Activated effector memory CD4-positive, alpha-beta T cell treated with anti-CD3 and anti-CD28 coated beads, Interleukin-2, amount 50 U/mL, for 16 hours (primary cell): ENCODE results near the gene FURIN.
"Not testable (repeated sequence)": the region's sequence is repeated elsewhere in the genome, so short reads cannot be mapped to it uniquely, and the experiment has no call there.

ENCODE experiments used
- DNase-seq: peaks from one replicate; pipeline ENCODE4 v3.0.0-alpha.2; 2020

Gene FURIN

DNA sequence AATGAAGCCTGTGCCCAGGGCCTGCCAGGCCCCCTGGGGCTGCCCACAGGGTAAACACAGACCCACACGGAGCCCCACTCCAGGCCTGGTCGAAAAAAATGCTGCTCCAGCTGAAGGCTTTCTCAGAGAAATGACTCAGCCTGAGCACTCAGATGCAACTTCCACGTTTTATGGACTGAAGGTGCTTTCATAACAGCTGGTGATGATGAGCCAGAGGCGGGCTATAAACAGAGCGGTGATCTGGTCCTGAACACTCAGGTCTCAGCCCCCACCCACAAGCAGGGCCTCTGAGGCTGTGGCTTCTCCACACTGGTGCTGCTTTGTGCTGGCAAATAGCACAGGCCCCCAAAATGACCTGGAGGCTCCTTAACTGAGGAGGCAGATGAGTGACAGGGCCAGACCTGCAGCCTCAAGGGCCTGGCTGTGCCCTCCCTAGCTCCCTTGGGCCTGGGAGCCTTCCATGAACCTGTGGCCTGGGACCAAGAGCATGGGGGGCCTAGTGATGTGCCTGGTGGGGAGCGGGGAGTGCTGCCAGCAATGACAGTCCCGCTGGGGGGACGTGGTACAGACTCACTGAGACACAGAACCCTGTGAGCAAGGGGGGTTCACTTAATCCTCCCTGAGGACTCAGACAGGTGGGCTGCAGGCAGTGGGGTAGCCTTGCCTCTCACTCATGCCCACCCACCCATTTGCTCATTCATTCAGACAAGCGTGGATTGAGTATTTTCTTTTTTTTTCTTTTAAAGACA is 23.0 kb upstream of the FURIN start:
- DNase-seq, result peak; percentile 71

DNA sequence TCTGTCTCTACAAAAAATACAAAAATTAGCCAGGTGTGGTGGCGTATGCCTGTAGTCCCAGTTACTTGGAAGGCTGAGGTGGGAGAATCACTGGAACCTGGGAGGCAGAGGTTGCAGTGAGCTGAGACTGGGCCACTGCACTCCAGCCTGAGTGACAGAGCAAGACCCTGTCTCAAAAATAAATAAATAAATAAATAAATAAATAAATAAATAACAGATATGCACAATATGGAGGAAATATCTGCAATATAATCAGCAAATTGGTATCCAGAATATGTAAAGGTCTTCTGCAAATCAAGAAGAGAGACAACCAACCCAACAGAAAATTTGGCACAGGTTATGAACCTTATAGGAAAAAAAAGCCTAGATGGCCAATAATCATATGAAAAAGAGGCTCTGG is 19.0 kb upstream of the FURIN start:
- DNase-seq, result not testable (repeated sequence)

DNA sequence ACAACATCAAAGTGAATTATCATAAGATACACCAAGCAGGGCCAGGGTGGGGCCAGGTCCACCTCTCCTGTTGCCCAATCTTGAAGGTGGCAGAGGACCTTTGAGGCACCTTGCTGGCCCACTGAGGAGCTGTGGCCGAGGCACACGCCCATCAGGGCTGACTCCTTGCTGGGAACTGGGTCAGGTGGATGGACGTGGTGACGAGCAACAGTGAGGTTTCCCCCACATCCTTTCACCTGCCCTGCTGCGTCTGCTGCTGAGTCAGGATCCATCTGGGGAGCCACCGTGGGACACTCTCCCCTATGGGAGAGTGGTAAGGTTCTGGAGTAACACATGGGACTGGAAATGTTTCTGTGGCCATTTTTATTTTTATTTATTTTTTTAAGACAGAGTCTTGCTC is 17.3 kb upstream of the FURIN start:
- DNase-seq, result peak; percentile 71

DNA sequence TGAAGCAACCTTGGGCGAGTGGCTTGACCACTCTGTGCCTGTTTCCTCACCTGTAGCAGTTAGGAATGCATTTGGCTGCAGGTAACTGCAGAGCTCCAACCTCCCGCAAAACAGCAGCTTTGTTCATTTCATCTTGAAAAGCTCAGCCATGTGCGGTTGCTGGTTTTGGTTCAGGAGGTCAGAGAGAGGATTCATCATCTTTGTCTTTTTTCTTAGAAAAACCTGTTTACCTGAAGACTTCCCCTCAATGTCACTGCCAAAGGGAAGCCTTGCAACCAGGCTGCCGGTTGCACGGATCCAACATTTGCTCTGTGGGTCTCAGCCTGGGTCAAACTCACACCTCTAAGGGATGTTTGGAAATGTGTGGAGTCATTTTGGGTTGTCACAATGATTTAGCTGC is 16.4 kb upstream of the FURIN start:
- no peak for DNase-seq

DNA sequence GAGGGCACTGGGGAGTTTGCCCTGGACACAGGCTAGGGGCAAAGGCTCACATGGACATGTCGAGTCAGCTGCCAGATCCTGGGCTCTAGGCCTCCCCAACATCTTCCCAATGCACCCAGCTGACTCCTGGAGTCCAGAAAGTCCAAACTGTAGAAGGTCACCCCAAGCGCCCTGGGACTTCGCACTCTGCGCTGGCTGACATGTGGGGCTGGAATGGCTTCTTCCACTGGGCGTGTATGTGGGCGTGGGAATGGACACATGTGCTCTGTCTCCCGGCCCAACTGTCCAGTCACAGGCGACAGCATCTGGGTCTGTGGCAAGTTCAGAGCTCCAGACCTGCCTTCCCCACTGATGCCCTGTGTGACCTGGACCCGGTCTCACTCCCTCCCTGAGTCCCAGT is 13.2 kb upstream of the FURIN start:
- DNase-seq, result no peak

DNA sequence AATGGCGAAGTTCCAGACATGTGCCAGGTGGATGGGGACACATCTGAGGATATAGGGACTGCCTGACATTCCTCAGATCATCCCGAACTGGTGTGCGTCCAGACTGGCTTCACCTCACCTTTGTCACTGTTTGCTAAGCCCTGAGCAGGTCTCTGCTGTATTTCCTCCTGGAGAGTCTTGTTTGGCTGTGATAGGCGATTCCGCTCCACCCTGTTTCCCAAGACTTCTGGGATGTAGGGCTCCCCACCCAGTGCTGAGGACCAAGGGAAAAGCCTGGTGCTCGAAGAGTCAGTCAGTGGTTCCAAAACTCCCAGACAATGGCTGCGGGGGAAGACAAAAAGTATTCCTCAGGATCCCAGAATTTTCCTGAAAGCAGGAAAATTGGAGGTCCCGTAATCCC is 11.1 kb upstream of the FURIN start:
- no peak for DNase-seq

DNA sequence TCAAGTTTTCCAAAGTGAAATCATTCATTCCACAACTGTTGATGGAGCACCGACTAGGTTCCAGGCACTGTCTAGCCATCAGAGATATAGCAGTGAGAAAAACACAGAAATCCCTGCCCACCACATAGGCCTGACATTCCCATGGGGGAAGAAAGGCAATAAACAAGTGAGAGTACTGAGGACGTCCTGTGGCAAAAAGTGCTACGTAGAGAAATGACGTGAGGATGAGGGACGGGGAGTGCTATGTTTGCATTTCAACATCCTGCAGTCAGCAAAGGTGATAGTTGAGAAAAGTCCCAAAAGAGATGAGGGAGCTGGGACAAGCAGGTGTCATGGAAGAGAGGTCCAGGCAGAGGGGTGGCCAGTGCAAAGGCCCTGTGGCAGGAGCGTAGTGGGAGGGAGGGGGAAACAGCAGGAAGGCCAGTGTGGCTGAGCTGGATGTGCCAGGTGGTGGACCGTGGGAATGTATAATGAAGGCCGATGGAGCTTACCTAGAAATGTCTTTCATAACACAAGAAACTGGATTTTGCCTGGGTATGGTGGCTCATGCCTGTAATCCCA is 10.4 kb upstream of the FURIN start:
- DNase-seq, result no peak

DNA sequence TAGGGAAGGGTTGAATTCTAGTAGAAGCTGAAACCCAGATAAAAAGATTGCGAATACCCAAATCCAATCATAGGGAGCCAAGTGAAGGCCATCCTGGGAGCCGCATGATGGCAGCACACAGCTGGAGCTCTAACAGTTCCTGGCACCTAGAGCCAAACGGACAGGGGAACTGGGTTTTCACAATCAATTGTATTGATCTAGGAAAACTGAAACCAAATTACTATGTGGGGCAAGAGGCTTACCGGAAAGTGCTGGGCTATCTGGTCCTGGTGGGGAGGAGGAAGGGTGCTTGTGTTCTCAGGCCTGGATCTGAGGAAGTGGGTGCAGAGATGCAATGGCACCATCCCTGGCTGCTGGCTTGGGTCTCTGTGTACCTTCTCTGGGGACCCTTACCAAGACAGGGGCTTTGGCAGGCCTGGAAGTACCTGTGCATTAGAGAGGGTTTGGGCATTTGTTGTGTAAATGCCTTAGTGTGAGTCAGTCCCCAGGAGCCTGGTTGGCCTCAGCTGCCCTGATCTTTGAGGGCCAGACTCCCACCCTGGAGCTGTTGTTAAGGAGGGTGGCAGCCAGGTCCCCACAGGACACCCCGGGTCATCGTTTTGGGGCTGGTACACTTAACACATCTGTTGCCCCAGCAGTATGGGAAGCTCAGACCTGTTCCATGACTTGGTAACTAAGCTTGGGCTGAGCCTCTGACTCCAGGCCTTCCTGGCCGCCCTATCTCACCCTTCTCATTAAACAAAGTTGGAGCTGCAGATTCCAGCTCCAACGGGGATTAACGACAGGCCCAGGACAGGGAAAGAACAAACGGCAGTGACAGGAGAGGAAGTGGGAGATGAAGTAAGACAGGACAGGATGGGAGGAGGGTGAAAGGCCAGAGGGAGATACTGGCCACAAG is 8.9 kb upstream of the FURIN start:
- DNase-seq, result no peak

DNA sequence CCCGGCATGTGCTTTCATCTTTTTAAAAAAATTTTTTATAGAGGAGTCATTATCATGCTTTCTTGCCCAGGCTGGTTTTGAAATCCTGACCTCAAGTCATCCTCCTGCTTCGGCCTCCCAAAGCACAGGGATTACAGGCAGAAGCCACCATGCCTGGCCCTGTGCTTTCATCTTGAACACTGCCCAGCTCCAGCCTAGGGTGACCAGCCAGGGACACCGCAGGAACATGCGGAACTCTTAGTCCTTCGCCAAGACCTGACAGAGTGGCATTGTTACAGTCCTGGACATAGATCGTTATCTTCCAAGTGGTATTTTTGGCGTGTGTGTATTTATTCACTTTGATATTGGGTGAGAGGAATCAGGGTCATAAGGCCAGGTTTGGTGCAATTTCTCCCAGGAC is 7.9 kb upstream of the FURIN start:
- DNase-seq, result no peak

DNA sequence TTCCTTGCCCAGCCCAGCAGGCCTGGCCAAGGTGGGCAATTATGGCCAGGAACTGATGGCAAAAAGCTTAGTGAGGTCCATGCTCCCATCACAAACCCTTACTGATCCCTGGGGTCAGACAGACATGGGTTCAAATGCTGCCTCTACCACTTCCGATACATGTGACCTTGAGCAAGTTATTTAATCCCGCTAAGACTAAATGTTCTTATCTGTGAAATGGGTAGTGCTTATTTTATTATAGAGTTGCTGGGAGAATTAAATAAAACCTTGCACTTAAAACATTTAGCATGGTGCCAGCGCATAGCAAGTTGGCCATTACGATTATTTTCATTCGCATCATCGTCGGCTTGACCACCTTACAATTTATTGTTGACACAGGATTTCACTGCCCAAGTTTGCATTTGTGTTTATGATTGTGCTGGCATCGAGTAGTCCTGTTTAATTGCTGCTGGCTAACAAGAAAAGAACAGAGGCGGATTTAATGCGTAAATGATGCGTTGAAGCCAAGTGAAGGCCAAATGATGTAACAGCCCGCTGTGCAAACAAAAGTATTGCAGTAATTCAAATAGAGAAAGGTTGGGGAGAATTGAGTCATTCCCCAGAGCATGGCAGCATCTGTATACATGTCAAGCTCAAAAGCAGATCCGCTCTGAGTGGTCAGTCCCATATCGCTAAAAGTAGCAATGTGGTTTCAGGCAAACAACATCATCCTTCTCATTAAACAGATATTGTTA is 7.3 kb upstream of the FURIN start:
- DNase-seq, result no peak

DNA sequence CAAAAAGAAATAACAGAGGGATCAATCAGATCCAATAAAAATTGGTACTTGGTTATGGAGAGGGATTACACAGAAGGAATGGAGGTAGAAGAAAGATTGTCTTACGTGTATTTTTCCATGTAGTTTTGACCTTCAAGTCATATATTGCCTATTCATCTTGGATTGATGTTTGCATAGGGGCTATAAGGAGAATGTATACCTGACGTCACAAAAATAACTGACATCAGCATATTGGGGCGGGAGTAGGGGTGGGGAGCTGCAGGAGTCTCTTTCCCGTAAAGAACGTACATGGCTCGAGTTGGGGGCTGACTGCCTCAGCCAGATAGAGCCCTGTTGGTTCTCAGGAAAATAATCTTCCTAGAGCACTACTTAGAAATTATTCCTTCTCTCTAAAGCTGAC is 5.9 kb upstream of the FURIN start:
- DNase-seq, result no peak

DNA sequence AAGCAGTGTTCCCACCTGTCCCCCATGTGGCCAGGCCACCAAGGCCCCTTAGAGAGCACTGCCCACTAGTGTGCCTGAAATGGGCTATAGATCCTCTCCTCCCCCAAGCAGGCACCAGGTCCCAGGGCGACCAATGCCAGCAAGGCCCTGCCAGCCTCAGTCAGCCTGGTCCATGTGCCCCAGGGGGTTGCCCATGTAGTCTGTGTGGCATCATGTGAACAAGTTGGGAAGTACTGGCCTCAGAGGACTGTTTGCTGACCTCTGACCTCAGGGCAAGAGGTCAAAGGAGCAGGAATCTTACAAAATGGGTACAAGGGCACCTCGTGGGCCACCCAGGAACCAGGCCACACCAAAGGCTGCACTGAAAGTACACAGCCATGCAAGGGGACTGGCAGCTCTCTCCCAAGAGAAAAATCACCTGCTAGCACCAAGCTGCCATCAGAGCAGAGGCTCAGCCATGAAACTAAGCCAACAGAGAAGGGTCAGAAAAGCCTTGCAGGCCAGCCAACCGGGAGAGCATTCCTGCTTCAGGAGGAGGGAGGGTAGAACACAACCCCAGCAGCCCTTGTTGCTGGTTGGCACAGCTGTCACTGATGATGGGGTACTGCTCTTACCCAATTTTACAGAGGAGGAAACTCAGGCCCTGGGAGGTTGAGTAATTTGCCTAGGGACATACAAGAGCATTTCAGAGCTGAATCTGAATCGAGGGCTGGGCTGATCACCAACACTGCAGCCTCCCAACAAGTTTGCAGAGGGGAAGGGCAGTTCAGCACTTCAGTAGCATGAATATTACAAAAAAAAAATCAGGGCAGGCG is 5.2 kb upstream of the FURIN start:
- no peak for DNase-seq

DNA sequence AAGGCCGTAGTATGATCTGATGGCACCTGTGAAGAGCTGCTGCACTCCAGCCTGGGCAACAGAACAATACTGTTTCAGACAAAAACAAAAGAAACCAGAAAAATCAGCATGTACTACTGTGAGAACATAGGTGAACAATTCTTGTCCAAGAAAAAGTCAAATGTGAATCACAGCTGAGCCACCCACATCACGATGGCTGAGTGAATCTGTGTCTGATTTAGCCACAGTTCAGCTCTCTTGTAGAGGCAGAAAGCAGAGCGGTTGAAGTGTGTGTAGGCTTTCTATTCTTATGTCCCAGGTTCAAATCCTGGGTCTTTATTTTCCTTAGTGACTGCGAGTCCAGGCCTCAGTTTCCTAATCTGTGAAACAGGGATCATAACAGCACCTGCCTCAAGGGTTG is 4.4 kb upstream of the FURIN start:
- no peak for DNase-seq

DNA sequence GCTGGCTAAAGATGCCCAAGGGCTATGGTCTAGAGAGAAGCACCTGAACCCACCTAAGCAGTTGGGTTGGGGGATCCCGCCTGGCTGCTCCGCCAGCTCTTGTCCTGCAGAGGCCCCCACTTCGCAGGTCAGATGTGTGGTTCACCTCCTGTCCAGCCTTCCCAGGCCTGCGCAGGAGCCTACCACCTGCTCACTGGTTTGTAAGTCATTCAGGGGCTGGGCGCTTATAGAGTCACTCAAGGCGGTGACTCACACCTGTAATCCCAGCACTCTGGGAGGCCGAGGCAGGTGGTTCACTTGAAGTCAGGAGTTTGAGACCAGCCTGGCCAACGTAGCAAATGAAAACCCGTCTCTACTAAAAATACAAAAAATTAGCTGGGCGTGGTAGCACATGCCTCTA is 3.9 kb upstream of the FURIN start:
- no peak for DNase-seq

DNA sequence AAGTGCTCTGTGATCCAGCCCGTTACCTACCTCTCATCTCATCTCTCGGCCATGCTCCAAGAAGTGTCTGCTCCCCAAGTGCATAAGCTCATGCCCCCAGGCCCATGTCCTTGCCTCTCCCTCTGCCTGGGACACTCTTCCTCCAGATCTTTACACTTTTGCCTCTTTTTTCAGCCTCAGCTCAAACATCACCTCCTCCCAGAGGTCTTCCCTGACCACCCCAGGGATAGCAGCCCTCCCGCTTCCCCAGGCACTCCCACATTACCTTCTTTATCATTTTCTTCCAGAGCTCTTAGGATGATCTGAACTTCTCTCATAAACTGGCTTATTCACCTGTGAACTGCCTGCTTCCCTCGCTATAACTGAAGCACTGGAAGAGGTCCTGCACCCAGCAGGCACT is 2.7 kb upstream of the FURIN start:
- DNase-seq, result no peak

DNA sequence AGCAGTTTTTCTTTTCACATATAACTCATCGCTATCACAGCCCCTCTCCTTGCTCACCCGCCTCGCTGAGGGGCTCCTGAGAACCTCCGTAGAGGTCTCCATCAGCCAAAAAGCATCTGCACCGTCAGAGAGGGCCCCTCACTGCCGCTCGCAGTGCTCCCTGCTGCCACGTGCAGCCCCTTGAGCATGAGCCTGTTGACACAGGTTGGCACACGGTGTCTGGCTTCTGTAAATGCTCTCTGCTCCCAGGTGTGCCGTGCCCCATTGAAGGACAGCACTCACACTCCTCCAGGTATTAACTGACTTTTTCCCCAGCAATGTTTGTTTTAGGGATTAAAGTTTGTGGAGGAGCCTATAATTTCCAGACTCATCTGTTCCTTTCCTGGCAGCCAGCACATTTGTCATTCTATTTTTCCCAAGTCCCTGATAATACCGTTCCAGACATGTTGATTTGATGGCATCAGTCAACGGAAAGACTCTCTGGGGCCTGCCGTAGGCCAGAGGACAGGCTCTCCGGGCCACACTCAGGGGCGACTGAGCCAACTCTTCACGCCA is 2.1 kb upstream of the FURIN start:
- no peak for DNase-seq

DNA sequence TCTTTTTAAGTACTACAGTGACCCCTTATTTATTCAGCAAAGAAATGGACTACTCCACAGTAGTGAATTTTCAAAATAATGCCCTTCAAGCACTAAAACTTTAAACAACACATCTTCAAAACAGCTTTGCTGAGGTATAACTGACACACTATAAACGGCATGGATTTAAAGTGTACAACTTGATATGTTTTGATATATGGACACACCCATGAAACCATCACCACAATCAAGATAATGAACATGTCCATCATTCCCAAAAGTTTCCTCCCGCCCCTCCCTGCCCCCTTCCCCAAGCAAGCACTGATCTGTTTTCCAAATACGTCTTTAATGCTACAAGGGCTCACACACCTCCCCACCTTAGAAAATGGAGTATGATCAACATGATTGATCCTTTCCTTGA is 1.6 kb upstream of the FURIN start:
- no peak for DNase-seq

DNA sequence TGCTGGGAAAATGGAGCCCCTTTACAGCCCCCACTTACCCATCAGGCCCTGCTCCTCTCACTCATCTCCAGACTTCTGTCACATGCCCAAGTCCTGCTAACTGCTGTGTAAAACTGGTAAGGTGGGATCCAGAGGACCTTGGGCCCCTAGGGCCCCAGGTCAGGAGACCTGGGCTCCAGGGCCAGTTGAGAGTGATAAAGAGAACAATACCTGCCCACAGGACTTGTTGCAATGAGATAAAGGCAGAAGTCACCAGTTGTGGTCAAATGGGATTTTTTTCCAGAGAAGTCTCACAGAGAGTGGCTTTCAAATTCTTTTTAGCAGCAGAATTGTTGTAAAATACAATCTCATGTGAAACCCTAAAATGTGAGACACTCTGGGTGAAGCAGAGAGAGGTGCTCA is 753 bp downstream of the FURIN start:
- no peak for DNase-seq

DNA sequence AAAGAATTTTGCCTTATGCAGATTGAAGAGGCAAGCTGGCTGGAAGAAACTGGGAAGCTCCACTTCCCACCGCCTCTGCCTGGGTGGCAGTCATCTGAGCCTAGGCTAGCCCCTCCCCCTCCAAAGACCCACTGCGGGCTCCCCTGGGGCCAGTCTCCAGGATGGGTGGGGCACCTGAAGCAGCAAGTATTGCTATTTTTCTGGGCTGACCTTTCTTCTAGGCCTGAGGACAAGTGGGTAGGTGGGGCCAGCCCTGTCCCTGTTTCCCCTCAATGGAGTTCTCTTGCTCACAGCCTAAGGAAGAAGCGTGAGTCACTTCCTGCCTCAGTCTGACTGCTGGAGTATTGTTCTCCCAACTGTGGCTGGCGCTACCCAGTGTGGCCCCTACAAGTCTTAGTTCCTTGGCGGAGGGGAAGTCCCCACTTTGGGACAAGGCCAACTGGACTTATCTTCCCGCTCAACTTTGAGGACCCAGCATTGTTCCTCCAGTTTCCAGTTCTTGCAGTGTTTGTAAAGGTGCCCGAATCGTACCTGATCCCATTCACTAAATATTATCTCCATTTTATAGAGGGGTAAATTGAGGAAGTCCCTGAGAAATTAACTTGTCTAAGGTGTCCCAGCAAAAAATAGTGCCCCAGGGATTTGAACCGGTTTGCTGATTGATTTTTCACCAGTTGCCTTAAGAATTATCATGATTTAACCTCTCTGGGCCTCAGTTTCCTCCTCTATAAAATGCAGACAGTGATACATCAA is 1.4 kb downstream of the FURIN start:
- DNase-seq, result peak; percentile 80

DNA sequence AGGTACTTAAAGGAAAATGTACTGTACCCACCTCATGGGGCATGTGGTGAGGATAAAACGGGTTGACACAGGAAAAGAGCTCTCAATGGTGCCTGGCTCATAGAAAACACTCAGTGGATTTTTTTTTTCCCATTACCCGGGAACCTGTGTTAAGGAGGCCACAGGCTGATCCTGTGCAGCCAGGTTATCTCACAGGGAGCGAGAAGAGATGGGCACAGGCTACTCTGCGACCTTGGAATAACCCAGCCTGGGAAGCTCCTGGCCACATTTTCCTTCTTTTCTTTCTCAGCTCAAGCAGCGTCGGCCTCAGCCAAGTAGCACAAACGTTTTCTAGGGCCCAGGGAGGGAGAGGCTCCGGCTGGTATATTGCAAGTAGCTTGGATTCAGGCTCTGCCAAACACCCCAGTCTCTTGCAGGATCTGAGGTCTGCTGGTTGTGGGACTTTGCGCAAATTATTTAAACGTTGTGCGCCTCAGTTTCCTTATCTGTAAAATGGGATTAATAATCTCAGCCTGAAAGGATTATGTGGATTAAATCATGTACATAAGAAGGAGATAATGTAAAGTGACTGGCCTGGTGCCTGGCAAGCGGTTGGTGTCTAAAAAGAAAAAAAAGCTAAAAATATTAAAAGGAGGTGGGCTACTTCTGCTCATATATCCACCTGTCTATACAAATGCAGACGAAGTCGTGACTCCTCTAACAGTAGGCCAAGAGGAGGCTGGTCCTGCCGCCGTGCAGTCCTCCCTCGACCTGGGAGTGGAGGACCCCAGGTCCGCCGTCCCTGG is 2.2 kb downstream of the FURIN start:
- DNase-seq, result no peak
